Lung (tissue), 12 donors: ENCODE measurements around the gene WDR48. TPM values are rescaled to one million over a fixed set of nuclear protein-coding genes. Genes with fewer than 3 reads are reported as not detected.

Source experiments
- ATAC-seq: fragments of 200-7000 bp; cut with Tn5 transposase; one replicate; pipeline ENCODE4 v1.9.1; 2020; ENCODE audit warnings: moderate number of reproducible peaks; ENCODE audit not compliant: insufficient read depth, low FRiP score
- DNase-seq, 3 donors: peaks; one replicate each; pipeline ENCODE4 v3.0.0-alpha.2; 2013 to 2017
- H3K27ac ChIP-seq, 2 donors: one replicate each; pipeline ENCODE4 v1.5.1; 2013; ENCODE audit warnings: mild to moderate bottlenecking in 2 of 2, moderate library complexity in 2 of 2, control low read depth in 1 of 2, inconsistent platforms in 1 of 2, low read depth in 1 of 2, low read length in 1 of 2
- H3K27me3 ChIP-seq, 3 donors: one replicate each; pipeline ENCODE4 v1.5.1; 2013; ENCODE audit warnings: low read length in 2 of 3; ENCODE audit not compliant: control insufficient read depth in 3 of 3, insufficient read depth in 3 of 3
- H3K36me3 ChIP-seq, 4 donors: one replicate each; pipeline ENCODE4 v1.5.1; 2013; ENCODE audit warnings: low read length in 4 of 4, mild to moderate bottlenecking in 1 of 4, moderate library complexity in 1 of 4; ENCODE audit not compliant: control insufficient read depth in 4 of 4, insufficient read depth in 4 of 4
- H3K4me1 ChIP-seq, 5 donors: one replicate each; pipeline ENCODE4 v1.5.1; 2013; ENCODE audit warnings: low read length in 5 of 5, mild to moderate bottlenecking in 2 of 5, moderate library complexity in 1 of 5; ENCODE audit not compliant: control insufficient read depth in 5 of 5, insufficient read depth in 5 of 5
- H3K4me3 ChIP-seq: one replicate; pipeline ENCODE4 v1.5.1; 2013; ENCODE audit warnings: mild to moderate bottlenecking, control low read depth, moderate library complexity
- H3K9ac ChIP-seq, 2 donors: one replicate each; pipeline ENCODE4 v1.5.1; 2013; ENCODE audit warnings: low read length in 2 of 2, control low read depth in 1 of 2; ENCODE audit not compliant: insufficient read depth in 1 of 2
- H3K9me3 ChIP-seq, 4 donors: one replicate each; pipeline ENCODE4 v1.5.1; 2013; ENCODE audit warnings: low read length in 3 of 4, mild to moderate bottlenecking in 1 of 4, moderate library complexity in 1 of 4; ENCODE audit not compliant: control insufficient read depth in 4 of 4, insufficient read depth in 3 of 4
- CTCF ChIP-seq: IDR thresholded peaks from 2 replicates; pipeline ENCODE4 v1.5.1; 2012; ENCODE audit warnings: mild to moderate bottlenecking; ENCODE audit errors: control extremely low read depth, extremely low read depth
- WGBS, 2 donors: extraction: QIAGEN DNeasy Blood & Tissue Kit; methylation state at CpG; one replicate each; pipeline ENCODE4 v1.1.7; 2013; 5-methylcytosine and 5-hydroxymethylcytosine counted together
- polyA plus RNA-seq, 2 donors: library from polyadenylated mRNA; stranded (reverse); fragments of 200-250 nt; gene quantifications; one replicate each; pipeline ENCODE4 v1.2.1, GENCODE V29; 2013
- total RNA-seq, 2 donors: library from RNA; depleted of rRNA in 1 of 2; stranded (reverse); fragments of >200 nt in 1 of 2; gene quantifications; one replicate each; pipeline ENCODE4 v1.2.1, GENCODE V29; 2014 to 2021
- donor health status: control.
- donor health status: control.
- donor health status: Bipolar disorder and iron deficiency.
- donor health status: healthy.
- donor health status: DM: yes; HTN: yes; CAD: no.

WDR48 gene
- total and polyA plus RNA-seq, 4 donors = 8.8 to 58.8 (median 18.8) TPM

- no peak overlapping the region for H3K4me3 ChIP-seq
- ATAC-seq = no peak
- DNase-seq = no peak
- no peak for TF ChIP-seq CTCF
- peaks cover 0 to 3% (median 0%) of the 10 kb centered on the region in 3 donors for H3K27me3 ChIP-seq
- no peak overlapping the region for H3K27ac ChIP-seq
- peaks cover 0 to 4% (median 0%) of the 10 kb centered on the region in 5 donors for H3K4me1 ChIP-seq
- no peaks in the 10 kb centered on the region for H3K36me3 ChIP-seq
- H3K9me3 ChIP-seq = no peaks in the 10 kb centered on the region
- H3K9ac ChIP-seq = no peak overlapping the region
Observed at GRCh38 chr3:39024497-39024896, 27.3 kb upstream of the WDR48 start.

- ATAC-seq (no peak), DNase-seq (peak in 2 of 3 donors; percentile 4 to 6)
- H3K4me3 ChIP-seq = no peak overlapping the region
- no peaks in the 10 kb centered on the region for H3K9me3 ChIP-seq
- no peaks in the 10 kb centered on the region for H3K36me3 ChIP-seq
- H3K27me3 ChIP-seq = no peaks in the 10 kb centered on the region
- no peak overlapping the region for H3K9ac ChIP-seq
- H3K27ac ChIP-seq = no peak overlapping the region
- WGBS, 2 donors = 79 to 85% methylated on average over 6 of the region's 6 CpGs
- H3K4me1 ChIP-seq = peaks cover 0 to 4% (median 0%) of the 10 kb centered on the region in 5 donors
- no peak for TF ChIP-seq CTCF
Observed at GRCh38 chr3:39025222-39025970, 26.4 kb upstream of the WDR48 start.

GRCh38 chr3:39028546-39028945, 23.3 kb upstream of the WDR48 start:
- H3K4me1 ChIP-seq = peaks cover 0 to 4% (median 0%) of the 10 kb centered on the region in 5 donors
- H3K9me3 ChIP-seq = no peaks in the 10 kb centered on the region
- no peaks in the 10 kb centered on the region for H3K27me3 ChIP-seq
- no peak overlapping the region for H3K9ac ChIP-seq
- WGBS, 2 donors = 61 to 82% methylated on average over 3 of the region's 3 CpGs
- DNase-seq (peak; percentile 28 to 68 (median 61)), ATAC-seq (no peak)
- H3K36me3 ChIP-seq = no peaks in the 10 kb centered on the region
- no peak overlapping the region for H3K4me3 ChIP-seq
- H3K27ac ChIP-seq = no peak overlapping the region
- no peak for TF ChIP-seq CTCF
